K562 (cell line): Measurements from ENCODE around the gene ANKRD10. TPM values are rescaled to one million over a fixed set of nuclear protein-coding genes. Genes with fewer than 3 reads are reported as not detected.
A peak's percentile ranks its signal among the peaks of the same experiment; 100 is the strongest.

Source experiments
- BACH1 ChIP-seq: fragments of 200-800 bp; sonication (Bioruptor generic); IDR thresholded peaks from 2 replicates; pipeline ENCODE4 v1.6.1; 2016; ENCODE audit warnings: missing genetic modification characterization, missing compliant biosample characterization
- CBFA2T3 ChIP-seq: fragments of 450-650 bp; IDR thresholded peaks from 2 replicates; pipeline ENCODE4 v1.6.1; 2017
- EWSR1 ChIP-seq: fragments of 450-650 bp; IDR thresholded peaks from 2 replicates; pipeline ENCODE4 v1.6.1; 2018; ENCODE audit warnings: borderline replicate concordance, mild to moderate bottlenecking, low read depth, moderate library complexity; ENCODE audit not compliant: partially characterized antibody
- HDAC3 ChIP-seq: fragments of 450-650 bp; IDR thresholded peaks from 2 replicates; pipeline ENCODE4 v1.6.1; 2018; ENCODE audit warnings: borderline replicate concordance, mild to moderate bottlenecking, moderate library complexity; ENCODE audit not compliant: partially characterized antibody
- MAFG ChIP-seq: fragments of 450-650 bp; conservative IDR thresholded peaks from 2 replicates; pipeline ENCODE4 v1.6.1; 2016; ENCODE audit warnings: missing genetic modification characterization, missing compliant biosample characterization
- RFX1 ChIP-seq: fragments of 450-650 bp; IDR thresholded peaks from 2 replicates; pipeline ENCODE4 v1.6.1; 2016; ENCODE audit warnings: mild to moderate bottlenecking, moderate library complexity
- YY1 ChIP-seq, 3 experiments: IDR thresholded peaks; 2 replicates each; pipeline ENCODE4 v1.6.1; 2011; ENCODE audit warnings: low read length in 2 of 3, mild to moderate bottlenecking in 2 of 3, moderate library complexity in 2 of 3, borderline replicate concordance in 1 of 3, control low read depth in 1 of 3, low read depth in 1 of 3; ENCODE audit not compliant: insufficient read depth in 3 of 3, insufficient replicate concordance in 2 of 3, control insufficient read depth in 1 of 3, insufficient read length in 1 of 3; ENCODE audit errors: extremely low read depth in 1 of 3
- ZBTB17 ChIP-seq: fragments of 450-650 bp; formaldehyde crosslinking; IDR thresholded peaks from 2 replicates; pipeline ENCODE4 v1.4.0; 2020; ENCODE audit warnings: mild to moderate bottlenecking
- ZC3H8 ChIP-seq: fragments of 450-650 bp; IDR thresholded peaks from 2 replicates; pipeline ENCODE4 v1.6.1; 2017
- ZNF197 ChIP-seq: fragments of 200-800 bp; sonication (Bioruptor generic); IDR thresholded peaks from 2 replicates; pipeline ENCODE4 v1.6.1; 2016; ENCODE audit warnings: low read depth, missing genetic modification characterization, missing compliant biosample characterization
- ZNF274 ChIP-seq: IDR thresholded peaks from 2 replicates; pipeline ENCODE4 v1.6.1; 2011; ENCODE audit warnings: low read depth, mild to moderate bottlenecking, low read length, moderate library complexity, borderline replicate concordance
- ZNF764 ChIP-seq: fragments of 250-450 bp; sonication (Bioruptor Pico); IDR thresholded peaks from 2 replicates; pipeline ENCODE4 v1.4.0; 2020; ENCODE audit warnings: low read depth, mild to moderate bottlenecking, moderate library complexity
- polyA plus RNA-seq, 8 experiments: library from polyadenylated mRNA; depleted of rRNA in 4 of 8; stranded (reverse) in 5 of 8; unstranded in 3 of 8; fragments of >200 nt; fragmentation: Nextera tagmentation in 2 of 8; fragmentation: Illumina TruSeq in 1 of 8; extraction: Ambion mirVana in 2 of 8; extraction: Trizol in 1 of 8; gene quantifications; 2 replicates each; pipeline versions ENCODE4 v1.2.1 to v1.2.3, GENCODE V29; 2011 to 2014; ENCODE audit warnings: inconsistent platforms in 1 of 8, missing spikeins in 1 of 8
- total RNA-seq, 7 experiments: library from RNA; depleted of rRNA in 6 of 7; stranded (reverse); fragments of >200 nt in 6 of 7; fragmentation: Illumina TruSeq in 2 of 7; extraction: Trizol in 2 of 7; gene quantifications; 2 replicates each; pipeline versions ENCODE4 v1.2.1 to v1.2.3, GENCODE V29; 2011 to 2021; ENCODE audit warnings: low replicate concordance in 1 of 7
- TF ChIP-seq, protein P1 (sequence below), 2 experiments: IDR thresholded peaks; 2 replicates each; pipeline ENCODE4 v1.6.1; 2011; ENCODE audit warnings: borderline replicate concordance in 1 of 2, control low read depth in 1 of 2, low read depth in 1 of 2, low read length in 1 of 2, mild to moderate bottlenecking in 1 of 2, mixed read lengths in 1 of 2, moderate library complexity in 1 of 2; ENCODE audit not compliant: insufficient read depth in 1 of 2, insufficient read length in 1 of 2, poor library complexity in 1 of 2, severe bottlenecking in 1 of 2; ENCODE audit errors: extremely low read depth in 1 of 2
- TF ChIP-seq, protein P2 (sequence below): fragments of 250-450 bp; sonication (Bioruptor Pico); IDR thresholded peaks from 2 replicates; pipeline ENCODE4 v1.4.0; 2020; ENCODE audit warnings: mild to moderate bottlenecking, moderate library complexity, borderline replicate concordance
- TF ChIP-seq, protein P3 (sequence below): fragments of 250-450 bp; sonication (Bioruptor Pico); IDR thresholded peaks from 2 replicates; pipeline ENCODE4 v1.4.0; 2020; ENCODE audit warnings: borderline replicate concordance
- TF ChIP-seq, protein P4 (sequence below): fragments of 150-350 bp; conservative IDR thresholded peaks from 2 replicates; pipeline ENCODE4 v1.6.1; 2014; ENCODE audit warnings: low read length
- TF ChIP-seq, protein P5 (sequence below): fragments of 450-650 bp; IDR thresholded peaks from 2 replicates; pipeline ENCODE4 v1.6.1; 2014; ENCODE audit warnings: low read depth, mild to moderate bottlenecking, moderate library complexity, borderline replicate concordance

Gene ANKRD10
- total and polyA plus RNA-seq, 9 of the 15 experiments (the other 6 are each of a cell fraction or from before 2014, with no cell fraction given): 21.7 to 183 (median 45.0) TPM

DNA sequence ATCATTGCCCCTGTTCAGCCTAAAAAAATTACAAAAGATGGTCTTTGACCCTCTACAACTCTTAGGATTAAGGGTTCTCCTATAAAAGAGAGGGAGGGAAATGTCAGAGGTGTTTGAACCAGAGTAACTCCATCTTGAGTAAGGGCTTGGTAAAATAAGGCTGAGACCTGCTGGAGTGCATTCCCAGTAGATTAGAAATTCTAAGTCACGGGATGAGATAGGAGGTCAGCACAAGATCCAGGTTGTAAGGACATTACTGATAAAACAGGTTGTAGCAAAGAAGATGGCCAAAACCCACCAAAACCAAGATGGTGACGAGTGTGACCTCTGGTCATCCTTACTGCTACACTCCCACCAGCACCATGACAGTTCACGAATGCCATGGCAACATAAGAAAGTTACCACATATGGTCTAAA is 48.7 kb upstream of the ANKRD10 start (continued):
- TF ChIP-seq, protein P1, sequence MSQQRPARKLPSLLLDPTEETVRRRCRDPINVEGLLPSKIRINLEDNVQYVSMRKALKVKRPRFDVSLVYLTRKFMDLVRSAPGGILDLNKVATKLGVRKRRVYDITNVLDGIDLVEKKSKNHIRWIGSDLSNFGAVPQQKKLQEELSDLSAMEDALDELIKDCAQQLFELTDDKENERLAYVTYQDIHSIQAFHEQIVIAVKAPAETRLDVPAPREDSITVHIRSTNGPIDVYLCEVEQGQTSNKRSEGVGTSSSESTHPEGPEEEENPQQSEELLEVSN (IDR thresholded peaks at IDR 0.05; ENCODE audit: borderline replicate concordance in 1 of 2, extremely low read depth in 1 of 2, insufficient read depth in 1 of 2, insufficient read length in 1 of 2, low read depth in 1 of 2, low read length in 1 of 2, poor library complexity in 1 of 2, severe bottlenecking in 1 of 2): no peak
- TF ChIP-seq ZNF274: no peak
- no peak for TF ChIP-seq ZNF764 (CRISPR knock-in tag)
- peak in 1 of 3 experiments; percentile 48 for TF ChIP-seq YY1 (IDR thresholded peaks at IDR 0.05; ENCODE audit: borderline replicate concordance in 1 of 3, control insufficient read depth in 1 of 3, extremely low read depth in 1 of 3, insufficient read depth in 3 of 3, insufficient read length in 1 of 3, insufficient replicate concordance in 2 of 3, low read depth in 1 of 3, low read length in 2 of 3)
- TF ChIP-seq ZBTB17 (CRISPR knock-in tag): peak; percentile 91
- peak; percentile 55 for TF ChIP-seq RFX1
- TF ChIP-seq BACH1: peak; percentile 88
- peak; percentile 95 for TF ChIP-seq ZNF197 (CRISPR knock-in tag)
- TF ChIP-seq ZC3H8: no peak
- TF ChIP-seq, protein P2, sequence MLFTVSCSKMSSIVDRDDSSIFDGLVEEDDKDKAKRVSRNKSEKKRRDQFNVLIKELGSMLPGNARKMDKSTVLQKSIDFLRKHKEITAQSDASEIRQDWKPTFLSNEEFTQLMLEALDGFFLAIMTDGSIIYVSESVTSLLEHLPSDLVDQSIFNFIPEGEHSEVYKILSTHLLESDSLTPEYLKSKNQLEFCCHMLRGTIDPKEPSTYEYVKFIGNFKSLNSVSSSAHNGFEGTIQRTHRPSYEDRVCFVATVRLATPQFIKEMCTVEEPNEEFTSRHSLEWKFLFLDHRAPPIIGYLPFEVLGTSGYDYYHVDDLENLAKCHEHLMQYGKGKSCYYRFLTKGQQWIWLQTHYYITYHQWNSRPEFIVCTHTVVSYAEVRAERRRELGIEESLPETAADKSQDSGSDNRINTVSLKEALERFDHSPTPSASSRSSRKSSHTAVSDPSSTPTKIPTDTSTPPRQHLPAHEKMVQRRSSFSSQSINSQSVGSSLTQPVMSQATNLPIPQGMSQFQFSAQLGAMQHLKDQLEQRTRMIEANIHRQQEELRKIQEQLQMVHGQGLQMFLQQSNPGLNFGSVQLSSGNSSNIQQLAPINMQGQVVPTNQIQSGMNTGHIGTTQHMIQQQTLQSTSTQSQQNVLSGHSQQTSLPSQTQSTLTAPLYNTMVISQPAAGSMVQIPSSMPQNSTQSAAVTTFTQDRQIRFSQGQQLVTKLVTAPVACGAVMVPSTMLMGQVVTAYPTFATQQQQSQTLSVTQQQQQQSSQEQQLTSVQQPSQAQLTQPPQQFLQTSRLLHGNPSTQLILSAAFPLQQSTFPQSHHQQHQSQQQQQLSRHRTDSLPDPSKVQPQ (CRISPR knock-in tag): peak; percentile 95
- no peak for TF ChIP-seq HDAC3
- TF ChIP-seq CBFA2T3: no peak
- TF ChIP-seq, protein P3, sequence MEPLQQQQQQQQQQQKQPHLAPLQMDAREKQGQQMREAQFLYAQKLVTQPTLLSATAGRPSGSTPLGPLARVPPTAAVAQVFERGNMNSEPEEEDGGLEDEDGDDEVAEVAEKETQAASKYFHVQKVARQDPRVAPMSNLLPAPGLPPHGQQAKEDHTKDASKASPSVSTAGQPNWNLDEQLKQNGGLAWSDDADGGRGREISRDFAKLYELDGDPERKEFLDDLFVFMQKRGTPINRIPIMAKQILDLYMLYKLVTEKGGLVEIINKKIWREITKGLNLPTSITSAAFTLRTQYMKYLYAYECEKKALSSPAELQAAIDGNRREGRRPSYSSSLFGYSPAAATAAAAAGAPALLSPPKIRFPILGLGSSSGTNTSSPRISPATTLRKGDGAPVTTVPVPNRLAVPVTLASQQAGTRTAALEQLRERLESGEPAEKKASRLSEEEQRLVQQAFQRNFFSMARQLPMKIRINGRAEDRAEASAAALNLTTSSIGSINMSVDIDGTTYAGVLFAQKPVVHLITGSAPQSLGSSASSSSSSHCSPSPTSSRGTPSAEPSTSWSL: peak; percentile 93
- no peak for TF ChIP-seq EWSR1
- TF ChIP-seq, protein P4, sequence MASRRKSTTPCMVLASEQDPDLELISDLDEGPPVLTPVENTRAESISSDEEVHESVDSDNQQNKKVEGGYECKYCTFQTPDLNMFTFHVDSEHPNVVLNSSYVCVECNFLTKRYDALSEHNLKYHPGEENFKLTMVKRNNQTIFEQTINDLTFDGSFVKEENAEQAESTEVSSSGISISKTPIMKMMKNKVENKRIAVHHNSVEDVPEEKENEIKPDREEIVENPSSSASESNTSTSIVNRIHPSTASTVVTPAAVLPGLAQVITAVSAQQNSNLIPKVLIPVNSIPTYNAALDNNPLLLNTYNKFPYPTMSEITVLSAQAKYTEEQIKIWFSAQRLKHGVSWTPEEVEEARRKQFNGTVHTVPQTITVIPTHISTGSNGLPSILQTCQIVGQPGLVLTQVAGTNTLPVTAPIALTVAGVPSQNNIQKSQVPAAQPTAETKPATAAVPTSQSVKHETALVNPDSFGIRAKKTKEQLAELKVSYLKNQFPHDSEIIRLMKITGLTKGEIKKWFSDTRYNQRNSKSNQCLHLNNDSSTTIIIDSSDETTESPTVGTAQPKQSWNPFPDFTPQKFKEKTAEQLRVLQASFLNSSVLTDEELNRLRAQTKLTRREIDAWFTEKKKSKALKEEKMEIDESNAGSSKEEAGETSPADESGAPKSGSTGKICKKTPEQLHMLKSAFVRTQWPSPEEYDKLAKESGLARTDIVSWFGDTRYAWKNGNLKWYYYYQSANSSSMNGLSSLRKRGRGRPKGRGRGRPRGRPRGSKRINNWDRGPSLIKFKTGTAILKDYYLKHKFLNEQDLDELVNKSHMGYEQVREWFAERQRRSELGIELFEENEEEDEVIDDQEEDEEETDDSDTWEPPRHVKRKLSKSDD: no peak
- peak; percentile 61 for TF ChIP-seq MAFG (tag)
- TF ChIP-seq, protein P5, sequence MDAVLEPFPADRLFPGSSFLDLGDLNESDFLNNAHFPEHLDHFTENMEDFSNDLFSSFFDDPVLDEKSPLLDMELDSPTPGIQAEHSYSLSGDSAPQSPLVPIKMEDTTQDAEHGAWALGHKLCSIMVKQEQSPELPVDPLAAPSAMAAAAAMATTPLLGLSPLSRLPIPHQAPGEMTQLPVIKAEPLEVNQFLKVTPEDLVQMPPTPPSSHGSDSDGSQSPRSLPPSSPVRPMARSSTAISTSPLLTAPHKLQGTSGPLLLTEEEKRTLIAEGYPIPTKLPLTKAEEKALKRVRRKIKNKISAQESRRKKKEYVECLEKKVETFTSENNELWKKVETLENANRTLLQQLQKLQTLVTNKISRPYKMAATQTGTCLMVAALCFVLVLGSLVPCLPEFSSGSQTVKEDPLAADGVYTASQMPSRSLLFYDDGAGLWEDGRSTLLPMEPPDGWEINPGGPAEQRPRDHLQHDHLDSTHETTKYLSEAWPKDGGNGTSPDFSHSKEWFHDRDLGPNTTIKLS: no peak
